ENCODE results near the gene ZFP82.

Gene ZFP82

DNA sequence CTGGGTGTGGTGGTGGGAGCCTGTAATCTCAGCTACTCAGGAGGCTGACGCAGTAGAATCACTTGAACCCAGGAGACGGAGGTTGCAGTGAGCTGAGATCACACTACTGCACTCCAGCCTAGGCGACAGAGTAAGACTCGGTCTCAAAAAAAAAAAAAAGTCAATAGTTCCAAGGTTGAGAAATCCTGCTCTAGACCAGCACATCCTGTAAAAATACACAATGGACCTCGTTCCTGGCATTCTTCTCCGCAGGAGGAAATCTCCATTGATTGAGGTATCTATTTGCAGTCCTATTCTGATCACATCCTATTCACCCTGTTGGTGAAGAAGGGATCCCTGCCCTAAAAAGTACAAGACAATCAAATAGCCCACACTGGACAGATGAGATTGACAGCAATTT is 54.6 kb downstream of the ZFP82 start:
- H3K4me1 ChIP-seq (ENCODE audit: control insufficient read depth in 1 of 2, insufficient read depth in 2 of 2, low read length in 2 of 2), result no peaks in the 10 kb centered on the region

More for the DNA sequence above, 54.6 kb downstream of the ZFP82 start:
- H3K27me3 ChIP-seq (ENCODE audit: low read depth, low read length), result no peaks in the 10 kb centered on the region
- H3K9me3 ChIP-seq (ENCODE audit: control insufficient read depth in 1 of 2, low read length in 2 of 2), result peaks cover 0 to 2% of the 10 kb centered on the region in 2 donors
- no peak overlapping the region for H3K4me3 ChIP-seq (ENCODE audit: low read depth in 1 of 2, low read length in 2 of 2)
- H3K27ac ChIP-seq (ENCODE audit: low read length), result no peak overlapping the region
- H3K36me3 ChIP-seq (ENCODE audit: control insufficient read depth in 1 of 2, insufficient read depth in 2 of 2, low read length in 2 of 2), result peaks cover 43 to 82% of the 10 kb centered on the region in 2 donors

Measured in muscle layer of duodenum (tissue), 2 donors.